IMR-90 (cell line): Measurements from ENCODE around the gene MAP2. TPM values are rescaled to one million over a fixed set of nuclear protein-coding genes. Genes with fewer than 3 reads are reported as not detected.

Experiments
- ATAC-seq: fragments of 200-7000 bp; cut with Tn5 transposase; 2 replicates; pipeline ENCODE4 v1.9.1; 2020; ENCODE audit warnings: low read depth, mild to moderate bottlenecking, moderate library complexity
- BruUV-seq: library from RNA; stranded (reverse); fragments of 400-500 nt; replicated peaks from 2 replicates; lab custom pipeline; 2021; lab: Mats Ljungman, UMichigan
- CTCF ChIA-PET: fragments of 300-600 bp; formaldehyde crosslinking; extraction: SDS; loops from one replicate; lab custom pipeline; 2021; ENCODE audit warnings: antibody characterized with exemption; lab: Yijun Ruan, JAX
- POLR2A ChIA-PET: fragments of 300-600 bp; sonication (Branson Sonifier 250); formaldehyde crosslinking; loops from one replicate; lab custom pipeline; 2022; ENCODE audit warnings: antibody characterized with exemption; ENCODE audit not compliant: unreplicated experiment; lab: Charles Lee
- DNase-seq: peaks from one replicate; pipeline ENCODE4 v3.0.0; 2013
- H2AFZ ChIP-seq: replicated peaks from 2 replicates; pipeline ENCODE3; 2013; ENCODE audit warnings: low read length, mild to moderate bottlenecking; ENCODE audit not compliant: poor library complexity
- H2AK5ac ChIP-seq: 2 replicates; pipeline ENCODE4 v1.6.1; 2013; ENCODE audit warnings: low read depth, low read length, inconsistent platforms
- H2AK9ac ChIP-seq: replicated peaks from 2 replicates; pipeline ENCODE3; 2013; ENCODE audit warnings: mild to moderate bottlenecking, low read depth, low read length, moderate library complexity; ENCODE audit not compliant: poor library complexity
- H2BK120ac ChIP-seq: 2 replicates; pipeline ENCODE4 v1.6.1; 2013; ENCODE audit warnings: low read depth, low read length, inconsistent platforms
- H2BK15ac ChIP-seq: 3 replicates; pipeline ENCODE4 v1.6.1; 2013; ENCODE audit warnings: low read depth, low read length, inconsistent platforms
- H2BK20ac ChIP-seq: 2 replicates; pipeline ENCODE4 v1.6.1; 2013; ENCODE audit warnings: low read depth, mild to moderate bottlenecking, inconsistent platforms, low read length, moderate library complexity
- H2BK5ac ChIP-seq: 2 replicates; pipeline ENCODE4 v1.6.1; 2013; ENCODE audit warnings: mild to moderate bottlenecking, low read depth, low read length, inconsistent platforms; ENCODE audit not compliant: poor library complexity, severe bottlenecking
- H3K14ac ChIP-seq: replicated peaks from 2 replicates; pipeline ENCODE4 v1.6.1; 2013; ENCODE audit warnings: low read depth, low read length, inconsistent platforms
- H3K18ac ChIP-seq: 2 replicates; pipeline ENCODE4 v1.6.1; 2013; ENCODE audit warnings: low read depth, low read length, control low read depth
- H3K23ac ChIP-seq: 2 replicates; pipeline ENCODE4 v1.6.1; 2013; ENCODE audit warnings: low read depth, low read length, inconsistent platforms
- H3K27ac ChIP-seq: 2 replicates; pipeline ENCODE4 v1.5.1; 2013; ENCODE audit warnings: mild to moderate bottlenecking, control low read depth, low read length; ENCODE audit not compliant: insufficient read depth
- H3K27me3 ChIP-seq: 2 replicates; pipeline ENCODE4 v1.6.1; 2013; ENCODE audit warnings: low read length; ENCODE audit not compliant: control insufficient read depth, insufficient read depth
- H3K36me3 ChIP-seq: 2 replicates; pipeline ENCODE4 v1.6.1; 2013; ENCODE audit warnings: low read length, mixed read lengths; ENCODE audit not compliant: control insufficient read depth, insufficient read depth
- H3K4ac ChIP-seq: 2 replicates; pipeline ENCODE4 v1.6.1; 2013; ENCODE audit warnings: low read depth, low read length, inconsistent platforms
- H3K4me1 ChIP-seq: 2 replicates; pipeline ENCODE4 v1.6.1; 2013; ENCODE audit warnings: low read length, mixed read lengths; ENCODE audit not compliant: control insufficient read depth, insufficient read depth
- H3K4me2 ChIP-seq: 2 replicates; pipeline ENCODE4 v1.6.1; 2013; ENCODE audit warnings: low read depth, mild to moderate bottlenecking, control low read depth, low read length, moderate library complexity
- H3K4me3 ChIP-seq: 2 replicates; pipeline ENCODE4 v1.5.1; 2013; ENCODE audit warnings: low read depth, mild to moderate bottlenecking, control low read depth, low read length, moderate library complexity; ENCODE audit not compliant: insufficient read depth
- H3K56ac ChIP-seq: 2 replicates; pipeline ENCODE4 v1.6.1; 2013; ENCODE audit warnings: low read length, inconsistent platforms; ENCODE audit not compliant: insufficient read depth; ENCODE audit errors: extremely low read depth
- H3K79me1 ChIP-seq, 2 experiments: 2 replicates each; pipeline ENCODE4 v1.6.1; 2013; ENCODE audit warnings: low read length in 2 of 2, inconsistent platforms in 1 of 2, low read depth in 1 of 2
- H3K9ac ChIP-seq: 2 replicates; pipeline ENCODE4 v1.6.1; 2013; ENCODE audit warnings: low read depth, low read length, control low read depth
- H3K9me1 ChIP-seq: 2 replicates; pipeline ENCODE4 v1.6.1; 2013; ENCODE audit warnings: low read length, inconsistent platforms; ENCODE audit not compliant: insufficient read depth
- H3K9me3 ChIP-seq: 2 replicates; pipeline ENCODE4 v1.6.1; 2013; ENCODE audit warnings: low read length; ENCODE audit not compliant: control insufficient read depth, insufficient read depth
- H4K20me1 ChIP-seq: 2 replicates; pipeline ENCODE4 v1.6.1; 2013; ENCODE audit warnings: low read length, inconsistent platforms; ENCODE audit not compliant: insufficient read depth
- H4K5ac ChIP-seq: 2 replicates; pipeline ENCODE4 v1.6.1; 2013; ENCODE audit warnings: mild to moderate bottlenecking, low read depth, low read length, control low read depth
- H4K8ac ChIP-seq, 2 experiments: 2 replicates each; pipeline ENCODE4 v1.6.1; 2013; ENCODE audit warnings: low read depth in 2 of 2, low read length in 2 of 2, control low read depth in 1 of 2, inconsistent platforms in 1 of 2
- H4K91ac ChIP-seq: 2 replicates; pipeline ENCODE4 v1.6.1; 2013; ENCODE audit warnings: low read depth, low read length, inconsistent platforms; ENCODE audit not compliant: insufficient read depth
- MAFK ChIP-seq: IDR thresholded peaks from 2 replicates; pipeline ENCODE4 v1.6.1; 2012; ENCODE audit warnings: low read depth, low read length, improper control_type of control experiment
- WGBS, 2 experiments: methylation state at CpG; one replicate each; pipeline versions ENCODE4 v1.1.5 to v1.1.7; 2013; ENCODE audit warnings: missing lambda C conversion rate in 2 of 2; ENCODE audit not compliant: insufficient read length in 1 of 2; ENCODE audit errors: extremely low coverage in 2 of 2; 5-methylcytosine and 5-hydroxymethylcytosine counted together
- dilution Hi-C: fragments of 300-500 bp; cut with HindIII; formaldehyde crosslinking; loops from one replicate; pipeline ENCODE4 v1.14.3; 2018; ENCODE audit warnings: low sequenced_read_pairs; ENCODE audit not compliant: unreplicated experiment
- in situ Hi-C: fragments of 300-500 bp; cut with MboI; formaldehyde crosslinking; loops from 3 replicates; pipeline ENCODE4 v1.14.3; 2019; ENCODE audit warnings: low sequenced_read_pairs, inconsistent platforms, mixed read lengths
- intact Hi-C: fragments of 100-400 bp; cut with micrococcal nuclease; formaldehyde crosslinking; loops from 2 replicates; pipeline ENCODE4 v1.10.0; 2022
- polyA plus RNA-seq, 3 experiments: library from polyadenylated mRNA; depleted of rRNA; stranded (reverse); fragments of >200 nt; gene quantifications; 2 replicates each; pipeline ENCODE4 v1.2.3, GENCODE V29; 2012; ENCODE audit warnings: low replicate concordance in 1 of 3
- total RNA-seq: library from RNA; depleted of rRNA; stranded (reverse); fragments of >200 nt; gene quantifications from 2 replicates; pipeline ENCODE4 v1.2.3, GENCODE V29; 2012
- TF ChIP-seq, protein P1 (sequence below): fragments of 150-350 bp; IDR thresholded peaks from 2 replicates; pipeline ENCODE4 v1.6.1; 2016; ENCODE audit warnings: low read depth, mild to moderate bottlenecking, low read length, moderate library complexity, borderline replicate concordance

Gene MAP2
- total and polyA plus RNA-seq, 2 of the 4 experiments (the other 2 are of a cell fraction) = 0.29 to 0.36 TPM

DNA sequence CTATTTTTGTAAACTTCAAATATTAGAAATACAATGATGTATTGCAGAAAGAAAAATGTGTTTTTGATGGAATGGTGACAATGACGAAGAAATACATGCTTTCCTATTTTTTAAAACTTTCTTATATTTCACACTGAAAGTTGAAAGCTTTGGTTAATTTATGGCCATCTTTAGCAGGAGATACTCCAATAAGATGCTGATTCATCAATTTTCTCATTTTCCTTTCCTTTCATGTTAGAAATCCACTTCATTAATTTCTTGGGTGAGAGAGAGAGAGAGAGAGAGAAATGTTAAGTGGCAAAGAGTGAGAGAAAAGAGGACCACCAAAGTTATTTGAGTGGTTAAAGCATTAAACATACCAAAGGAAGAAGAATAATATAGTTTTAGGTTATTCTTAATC lies 28.6 kb upstream of the MAP2 start:
- Histone ChIP-seq H3K9me1 (no peaks in the 10 kb centered on the region), H3K4me3 (no peak overlapping the region), H2BK20ac (no peak overlapping the region), H3K23ac (no peak overlapping the region), H3K9ac (no peak overlapping the region), H2AFZ (no peak overlapping the region), H2BK120ac (no peak overlapping the region), H3K4ac (no peak overlapping the region), H3K4me1 (no peaks in the 10 kb centered on the region), H3K36me3 (no peaks in the 10 kb centered on the region), H4K5ac (no peak overlapping the region), H4K8ac (no peak overlapping the region), H4K91ac (no peak overlapping the region), H3K4me2 (no peak overlapping the region), H3K79me1 (no peaks in the 10 kb centered on the region), H2BK15ac (no peak overlapping the region), H3K56ac (no peak overlapping the region), H3K14ac (no peak overlapping the region), H4K20me1 (no peaks in the 10 kb centered on the region), H3K18ac (no peak overlapping the region), H3K9me3 (no peaks in the 10 kb centered on the region), H2AK9ac (no peak overlapping the region), H2AK5ac (no peak overlapping the region), H2BK5ac (no peak overlapping the region), H3K27me3 (no peaks in the 10 kb centered on the region), H3K27ac (no peak overlapping the region)
- intact Hi-C loops = no loop called here
- BruUV-seq = no TSS peak
- WGBS, 2 experiments = no CpG with 5 or more reads among the region's 1 CpG
- DNase-seq = no peak
- in situ Hi-C loops = no loop called here
- peak; percentile 95 for TF ChIP-seq MAFK
- TF ChIP-seq, protein P1, sequence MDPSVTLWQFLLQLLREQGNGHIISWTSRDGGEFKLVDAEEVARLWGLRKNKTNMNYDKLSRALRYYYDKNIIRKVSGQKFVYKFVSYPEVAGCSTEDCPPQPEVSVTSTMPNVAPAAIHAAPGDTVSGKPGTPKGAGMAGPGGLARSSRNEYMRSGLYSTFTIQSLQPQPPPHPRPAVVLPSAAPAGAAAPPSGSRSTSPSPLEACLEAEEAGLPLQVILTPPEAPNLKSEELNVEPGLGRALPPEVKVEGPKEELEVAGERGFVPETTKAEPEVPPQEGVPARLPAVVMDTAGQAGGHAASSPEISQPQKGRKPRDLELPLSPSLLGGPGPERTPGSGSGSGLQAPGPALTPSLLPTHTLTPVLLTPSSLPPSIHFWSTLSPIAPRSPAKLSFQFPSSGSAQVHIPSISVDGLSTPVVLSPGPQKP = no peak
- dilution Hi-C loops = no loop called here
- CTCF ChIA-PET = no interaction called here
- POLR2A ChIA-PET = no interaction called here
- no peak for ATAC-seq
